Hair follicle dermal papilla cell (primary cell): Measurements from ENCODE around the gene KRT81. TPM values are rescaled to one million over a fixed set of nuclear protein-coding genes. Genes with fewer than 3 reads are reported as not detected.

Source experiments
- total RNA-seq: library from RNA; depleted of rRNA; stranded (reverse); fragments of >200 nt; gene quantifications from 2 replicates; pipeline ENCODE4 v1.2.3, GENCODE V29; 2012

The KRT81 gene
- 0.12 TPM in 1 of 2 replicates, not detected in the other for total RNA-seq

GRCh38 chr12:52291267-52291935 lies at the start of gene KRT81:
Gene KRT81, minus strand, starts transcription at chr12:52291534. Its CDS starts 69 bp downstream, at chr12:52291465.

GRCh38 chr12:52320784-52321400 lies 29.6 kb upstream of the KRT81 start, which contains the start of gene KRT83:
Gene KRT83, minus strand, starts transcription at chr12:52321398. Its CDS starts 63 bp downstream, at chr12:52321335.

GRCh38 chr12:52274521-52275120 lies 16.7 kb downstream of the KRT81 start, which contains the start of gene KRT86:
Gene KRT86, plus strand, starts transcription at chr12:52274645. Its CDS starts 27,272 bp downstream, at chr12:52301917.

Other genes with a start within 250 kb of the KRT81 start
- gene NR4A1, start 240.1 kb downstream of the KRT81 start, total RNA-seq: 4.2 and 6.2 TPM in 2 replicates
- gene ATG101, start 221.6 kb downstream of the KRT81 start, total RNA-seq: 49.3 and 54.2 TPM in 2 replicates
- 0.16 and 0.24 TPM in 2 replicates for gene SMIM41, start 211.8 kb downstream of the KRT81 start, total RNA-seq
- gene KRT80, start 99.5 kb downstream of the KRT81 start, total RNA-seq: 0.24 and 1.1 TPM in 2 replicates
- gene KRT7, start 58.3 kb downstream of the KRT81 start, total RNA-seq: 17.0 and 21.6 TPM in 2 replicates
- gene KRT86, start 16.9 kb downstream of the KRT81 start, total RNA-seq: under 0.01 TPM in 1 of 2 replicates, not detected in the other
- not detected in 2 replicates for gene KRT83, start 29.9 kb upstream of the KRT81 start, total RNA-seq
- gene KRT85, start 75.9 kb upstream of the KRT81 start, total RNA-seq: not detected in 2 replicates
- not detected in 2 replicates for gene KRT84, start 94.1 kb upstream of the KRT81 start, total RNA-seq
- not detected in 2 replicates for gene KRT82, start 114.8 kb upstream of the KRT81 start, total RNA-seq
- gene KRT75, start 142.8 kb upstream of the KRT81 start, total RNA-seq: not detected in 2 replicates
- 1.9 and 4.1 TPM in 2 replicates for gene KRT6B, start 160.6 kb upstream of the KRT81 start, total RNA-seq
- gene KRT6C, start 182.3 kb upstream of the KRT81 start, total RNA-seq: not detected in 2 replicates
- 3.4 and 40.3 TPM in 2 replicates for gene KRT6A, start 201.7 kb upstream of the KRT81 start, total RNA-seq
- gene KRT5, start 228.9 kb upstream of the KRT81 start, total RNA-seq: 9.4 and 10.5 TPM in 2 replicates